ENCODE measurements around the gene SF3B5. TPM values are rescaled to one million over a fixed set of nuclear protein-coding genes. Genes with fewer than 3 reads are reported as not detected.
A peak's percentile ranks its signal among the peaks of the same experiment; 100 is the strongest.

SF3B5 gene
- total and polyA plus RNA-seq, 9 of the 15 experiments (the other 6 are each of a cell fraction or from before 2014, with no cell fraction given) = 238 to 1,211 (median 407) TPM

GRCh38 chr6:144087789-144088426, 7.5 kb downstream of the SF3B5 start (continued):
- TF ChIP-seq, protein P1, sequence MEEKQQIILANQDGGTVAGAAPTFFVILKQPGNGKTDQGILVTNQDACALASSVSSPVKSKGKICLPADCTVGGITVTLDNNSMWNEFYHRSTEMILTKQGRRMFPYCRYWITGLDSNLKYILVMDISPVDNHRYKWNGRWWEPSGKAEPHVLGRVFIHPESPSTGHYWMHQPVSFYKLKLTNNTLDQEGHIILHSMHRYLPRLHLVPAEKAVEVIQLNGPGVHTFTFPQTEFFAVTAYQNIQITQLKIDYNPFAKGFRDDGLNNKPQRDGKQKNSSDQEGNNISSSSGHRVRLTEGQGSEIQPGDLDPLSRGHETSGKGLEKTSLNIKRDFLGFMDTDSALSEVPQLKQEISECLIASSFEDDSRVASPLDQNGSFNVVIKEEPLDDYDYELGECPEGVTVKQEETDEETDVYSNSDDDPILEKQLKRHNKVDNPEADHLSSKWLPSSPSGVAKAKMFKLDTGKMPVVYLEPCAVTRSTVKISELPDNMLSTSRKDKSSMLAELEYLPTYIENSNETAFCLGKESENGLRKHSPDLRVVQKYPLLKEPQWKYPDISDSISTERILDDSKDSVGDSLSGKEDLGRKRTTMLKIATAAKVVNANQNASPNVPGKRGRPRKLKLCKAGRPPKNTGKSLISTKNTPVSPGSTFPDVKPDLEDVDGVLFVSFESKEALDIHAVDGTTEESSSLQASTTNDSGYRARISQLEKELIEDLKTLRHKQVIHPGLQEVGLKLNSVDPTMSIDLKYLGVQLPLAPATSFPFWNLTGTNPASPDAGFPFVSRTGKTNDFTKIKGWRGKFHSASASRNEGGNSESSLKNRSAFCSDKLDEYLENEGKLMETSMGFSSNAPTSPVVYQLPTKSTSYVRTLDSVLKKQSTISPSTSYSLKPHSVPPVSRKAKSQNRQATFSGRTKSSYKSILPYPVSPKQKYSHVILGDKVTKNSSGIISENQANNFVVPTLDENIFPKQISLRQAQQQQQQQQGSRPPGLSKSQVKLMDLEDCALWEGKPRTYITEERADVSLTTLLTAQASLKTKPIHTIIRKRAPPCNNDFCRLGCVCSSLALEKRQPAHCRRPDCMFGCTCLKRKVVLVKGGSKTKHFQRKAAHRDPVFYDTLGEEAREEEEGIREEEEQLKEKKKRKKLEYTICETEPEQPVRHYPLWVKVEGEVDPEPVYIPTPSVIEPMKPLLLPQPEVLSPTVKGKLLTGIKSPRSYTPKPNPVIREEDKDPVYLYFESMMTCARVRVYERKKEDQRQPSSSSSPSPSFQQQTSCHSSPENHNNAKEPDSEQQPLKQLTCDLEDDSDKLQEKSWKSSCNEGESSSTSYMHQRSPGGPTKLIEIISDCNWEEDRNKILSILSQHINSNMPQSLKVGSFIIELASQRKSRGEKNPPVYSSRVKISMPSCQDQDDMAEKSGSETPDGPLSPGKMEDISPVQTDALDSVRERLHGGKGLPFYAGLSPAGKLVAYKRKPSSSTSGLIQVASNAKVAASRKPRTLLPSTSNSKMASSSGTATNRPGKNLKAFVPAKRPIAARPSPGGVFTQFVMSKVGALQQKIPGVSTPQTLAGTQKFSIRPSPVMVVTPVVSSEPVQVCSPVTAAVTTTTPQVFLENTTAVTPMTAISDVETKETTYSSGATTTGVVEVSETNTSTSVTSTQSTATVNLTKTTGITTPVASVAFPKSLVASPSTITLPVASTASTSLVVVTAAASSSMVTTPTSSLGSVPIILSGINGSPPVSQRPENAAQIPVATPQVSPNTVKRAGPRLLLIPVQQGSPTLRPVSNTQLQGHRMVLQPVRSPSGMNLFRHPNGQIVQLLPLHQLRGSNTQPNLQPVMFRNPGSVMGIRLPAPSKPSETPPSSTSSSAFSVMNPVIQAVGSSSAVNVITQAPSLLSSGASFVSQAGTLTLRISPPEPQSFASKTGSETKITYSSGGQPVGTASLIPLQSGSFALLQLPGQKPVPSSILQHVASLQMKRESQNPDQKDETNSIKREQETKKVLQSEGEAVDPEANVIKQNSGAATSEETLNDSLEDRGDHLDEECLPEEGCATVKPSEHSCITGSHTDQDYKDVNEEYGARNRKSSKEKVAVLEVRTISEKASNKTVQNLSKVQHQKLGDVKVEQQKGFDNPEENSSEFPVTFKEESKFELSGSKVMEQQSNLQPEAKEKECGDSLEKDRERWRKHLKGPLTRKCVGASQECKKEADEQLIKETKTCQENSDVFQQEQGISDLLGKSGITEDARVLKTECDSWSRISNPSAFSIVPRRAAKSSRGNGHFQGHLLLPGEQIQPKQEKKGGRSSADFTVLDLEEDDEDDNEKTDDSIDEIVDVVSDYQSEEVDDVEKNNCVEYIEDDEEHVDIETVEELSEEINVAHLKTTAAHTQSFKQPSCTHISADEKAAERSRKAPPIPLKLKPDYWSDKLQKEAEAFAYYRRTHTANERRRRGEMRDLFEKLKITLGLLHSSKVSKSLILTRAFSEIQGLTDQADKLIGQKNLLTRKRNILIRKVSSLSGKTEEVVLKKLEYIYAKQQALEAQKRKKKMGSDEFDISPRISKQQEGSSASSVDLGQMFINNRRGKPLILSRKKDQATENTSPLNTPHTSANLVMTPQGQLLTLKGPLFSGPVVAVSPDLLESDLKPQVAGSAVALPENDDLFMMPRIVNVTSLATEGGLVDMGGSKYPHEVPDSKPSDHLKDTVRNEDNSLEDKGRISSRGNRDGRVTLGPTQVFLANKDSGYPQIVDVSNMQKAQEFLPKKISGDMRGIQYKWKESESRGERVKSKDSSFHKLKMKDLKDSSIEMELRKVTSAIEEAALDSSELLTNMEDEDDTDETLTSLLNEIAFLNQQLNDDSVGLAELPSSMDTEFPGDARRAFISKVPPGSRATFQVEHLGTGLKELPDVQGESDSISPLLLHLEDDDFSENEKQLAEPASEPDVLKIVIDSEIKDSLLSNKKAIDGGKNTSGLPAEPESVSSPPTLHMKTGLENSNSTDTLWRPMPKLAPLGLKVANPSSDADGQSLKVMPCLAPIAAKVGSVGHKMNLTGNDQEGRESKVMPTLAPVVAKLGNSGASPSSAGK (IDR thresholded peaks at IDR 0.05) = peak; percentile 51; the same call in 1 of the 2 replicates
- TF ChIP-seq SP1 (CRISPR knock-in tag; IDR thresholded peaks at IDR 0.05) (0 out of 2 replicates have a peak, but pooled peaks have one; percentile 47), HDGF (IDR thresholded peaks at IDR 0.05) (peak; percentile 96), ZNF740 (CRISPR knock-in tag; IDR thresholded peaks at IDR 0.05) (no peak), ZNF740 (tag; IDR thresholded peaks at IDR 0.05) (no peak), AFF1 (IDR thresholded peaks at IDR 0.05; ENCODE audit: low read depth in 1 of 2, partially characterized antibody in 2 of 2) (no peak), ATF7 (IDR thresholded peaks at IDR 0.05) (0 out of 2 replicates have a peak, but pooled peaks have one; percentile 19)
- TF ChIP-seq, protein P2, sequence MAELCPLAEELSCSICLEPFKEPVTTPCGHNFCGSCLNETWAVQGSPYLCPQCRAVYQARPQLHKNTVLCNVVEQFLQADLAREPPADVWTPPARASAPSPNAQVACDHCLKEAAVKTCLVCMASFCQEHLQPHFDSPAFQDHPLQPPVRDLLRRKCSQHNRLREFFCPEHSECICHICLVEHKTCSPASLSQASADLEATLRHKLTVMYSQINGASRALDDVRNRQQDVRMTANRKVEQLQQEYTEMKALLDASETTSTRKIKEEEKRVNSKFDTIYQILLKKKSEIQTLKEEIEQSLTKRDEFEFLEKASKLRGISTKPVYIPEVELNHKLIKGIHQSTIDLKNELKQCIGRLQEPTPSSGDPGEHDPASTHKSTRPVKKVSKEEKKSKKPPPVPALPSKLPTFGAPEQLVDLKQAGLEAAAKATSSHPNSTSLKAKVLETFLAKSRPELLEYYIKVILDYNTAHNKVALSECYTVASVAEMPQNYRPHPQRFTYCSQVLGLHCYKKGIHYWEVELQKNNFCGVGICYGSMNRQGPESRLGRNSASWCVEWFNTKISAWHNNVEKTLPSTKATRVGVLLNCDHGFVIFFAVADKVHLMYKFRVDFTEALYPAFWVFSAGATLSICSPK (IDR thresholded peaks at IDR 0.05; ENCODE audit: borderline replicate concordance) = no peak
